K562 (cell line): ENCODE results near the gene CD47.

Experiments
- POLR2A ChIP-seq: fragments of 450-650 bp; conservative IDR thresholded peaks from 2 replicates; pipeline ENCODE4 v1.6.1; 2016
- SMAD3 ChIP-seq: fragments of 450-650 bp; formaldehyde crosslinking; conservative IDR thresholded peaks from 2 replicates; pipeline ENCODE4 v1.4.0; 2020; ENCODE audit warnings: mild to moderate bottlenecking
- SRF ChIP-seq, 2 experiments: fragments of 250-450, 450-650 bp in 1 of 2; sonication (Bioruptor Pico) in 1 of 2; sonication (generic) in 1 of 2; formaldehyde crosslinking; IDR thresholded peaks; 2 replicates each; pipeline versions ENCODE4 v1.5.0 to v1.5.1; 2020 to 2022; ENCODE audit warnings: mild to moderate bottlenecking in 1 of 2, missing genetic modification reagents in 1 of 2
- STAT5B ChIP-seq: fragments of 250-450 bp; sonication (Bioruptor Pico); IDR thresholded peaks from 2 replicates; pipeline ENCODE4 v1.8.0; 2021; ENCODE audit warnings: mild to moderate bottlenecking, inconsistent platforms
- ZNF140 ChIP-seq: fragments of 250-450 bp; sonication (Bioruptor Pico); IDR thresholded peaks from 2 replicates; pipeline ENCODE4 v1.8.0; 2021; ENCODE audit warnings: moderate library complexity, mild to moderate bottlenecking, inconsistent platforms
- TF ChIP-seq, protein P1 (sequence below), 3 experiments: IDR thresholded peaks in 2 of 3; conservative IDR thresholded peaks in 1 of 3; 2 replicates each; pipeline ENCODE4 v1.5.1; 2011 to 2012; ENCODE audit warnings: low read length in 3 of 3, mild to moderate bottlenecking in 3 of 3, control low read depth in 2 of 3, improper control_type of control experiment in 1 of 3, inconsistent platforms in 1 of 3, low read depth in 1 of 3, mixed read lengths in 1 of 3, moderate library complexity in 1 of 3; ENCODE audit not compliant: insufficient read depth in 2 of 3

DNA sequence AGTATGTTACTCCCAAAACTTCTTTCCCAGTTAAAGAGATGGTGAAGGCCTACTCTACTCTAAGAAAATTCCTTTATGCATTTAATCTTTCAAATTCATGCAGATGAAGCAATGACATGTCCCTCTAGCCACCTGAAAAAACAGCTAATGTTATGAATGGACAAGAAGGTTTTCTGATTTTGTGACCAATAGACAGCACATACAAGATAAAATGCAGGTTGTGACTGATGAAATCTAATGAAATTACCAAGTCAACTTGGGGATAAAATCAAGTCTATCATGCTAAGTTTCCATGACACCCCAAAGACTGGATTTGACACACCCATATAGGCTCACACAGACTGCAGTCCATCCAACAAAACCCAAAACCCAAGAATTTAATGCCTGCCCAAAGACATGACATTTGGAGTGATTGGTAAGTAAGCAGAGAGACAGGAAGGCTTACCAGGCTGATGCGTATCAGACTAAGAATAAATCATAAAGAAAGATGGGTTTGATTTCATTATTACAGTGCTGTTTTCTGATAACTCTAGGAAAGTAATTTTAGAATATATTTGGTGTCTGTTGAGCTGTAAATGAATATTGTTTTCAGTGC lies 26.4 kb downstream of the CD47 start:
- TF ChIP-seq SRF (CRISPR knock-in tag; IDR thresholded peaks at IDR 0.05) (no peak), POLR2A (no peak), SMAD3 (CRISPR knock-in tag) (no peak), ZNF140 (CRISPR knock-in tag) (no peak), STAT5B (CRISPR knock-in tag) (no peak)
- TF ChIP-seq, protein P1, sequence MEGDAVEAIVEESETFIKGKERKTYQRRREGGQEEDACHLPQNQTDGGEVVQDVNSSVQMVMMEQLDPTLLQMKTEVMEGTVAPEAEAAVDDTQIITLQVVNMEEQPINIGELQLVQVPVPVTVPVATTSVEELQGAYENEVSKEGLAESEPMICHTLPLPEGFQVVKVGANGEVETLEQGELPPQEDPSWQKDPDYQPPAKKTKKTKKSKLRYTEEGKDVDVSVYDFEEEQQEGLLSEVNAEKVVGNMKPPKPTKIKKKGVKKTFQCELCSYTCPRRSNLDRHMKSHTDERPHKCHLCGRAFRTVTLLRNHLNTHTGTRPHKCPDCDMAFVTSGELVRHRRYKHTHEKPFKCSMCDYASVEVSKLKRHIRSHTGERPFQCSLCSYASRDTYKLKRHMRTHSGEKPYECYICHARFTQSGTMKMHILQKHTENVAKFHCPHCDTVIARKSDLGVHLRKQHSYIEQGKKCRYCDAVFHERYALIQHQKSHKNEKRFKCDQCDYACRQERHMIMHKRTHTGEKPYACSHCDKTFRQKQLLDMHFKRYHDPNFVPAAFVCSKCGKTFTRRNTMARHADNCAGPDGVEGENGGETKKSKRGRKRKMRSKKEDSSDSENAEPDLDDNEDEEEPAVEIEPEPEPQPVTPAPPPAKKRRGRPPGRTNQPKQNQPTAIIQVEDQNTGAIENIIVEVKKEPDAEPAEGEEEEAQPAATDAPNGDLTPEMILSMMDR (IDR thresholded peaks at IDR 0.05 in 2 of 3, conservative IDR thresholded peaks at IDR 0.05 in 1 of 3; ENCODE audit: insufficient read depth in 2 of 3, low read depth in 1 of 3, low read length in 3 of 3) = no peak
